ENCODE measurements around the gene NTF3. TPM values are rescaled to one million over a fixed set of nuclear protein-coding genes. Genes with fewer than 3 reads are reported as not detected.

Gene NTF3
- total RNA-seq, 6 experiments from 2014 or later, result 1.1 to 4.0 (median 2.6) TPM

DNA sequence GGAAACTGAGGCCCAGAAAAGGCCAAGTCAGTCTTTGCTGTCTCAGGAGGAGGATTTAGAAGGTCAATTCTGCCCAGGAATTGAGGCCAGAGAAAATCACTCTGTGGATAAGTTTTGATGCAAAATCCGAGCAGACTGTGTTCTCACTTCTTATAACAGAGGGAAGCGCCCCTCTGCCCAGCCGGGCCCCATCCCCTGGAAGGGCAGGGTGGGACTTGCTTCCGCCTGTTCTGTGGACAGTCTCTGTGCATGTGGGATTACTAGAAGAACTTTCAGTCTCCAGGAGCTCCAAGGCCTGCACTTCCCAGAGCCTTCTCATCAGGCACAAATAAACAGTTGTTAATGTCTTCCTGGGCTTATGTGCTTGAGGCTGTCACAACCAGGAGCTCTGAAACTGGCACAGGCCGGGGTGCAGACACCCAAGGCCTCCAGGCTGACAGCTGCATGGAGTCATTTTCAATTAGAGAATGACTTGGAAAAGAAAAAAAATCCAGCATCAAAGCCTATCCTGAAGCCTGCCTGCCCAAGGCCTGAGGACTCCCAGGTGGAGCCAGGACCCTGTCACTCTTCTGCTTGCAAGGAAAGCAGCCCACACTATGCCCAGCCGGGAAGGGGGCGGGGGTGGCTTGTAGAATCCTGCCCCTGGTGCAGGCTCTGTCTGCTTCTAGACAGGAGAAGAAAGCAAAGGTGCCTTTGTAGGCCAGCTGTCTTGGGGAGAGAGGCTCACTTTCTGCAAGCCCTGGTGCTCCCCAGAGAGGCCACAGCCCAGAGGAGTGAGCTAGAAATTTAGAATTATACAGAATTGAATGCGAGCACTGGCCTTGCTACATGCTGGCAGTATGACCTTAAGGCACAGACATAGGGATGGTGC lies 84.7 kb downstream of the NTF3 start:
- 75% methylated on average over 3 of the region's 8 CpGs for WGBS (ENCODE audit: insufficient coverage, low coverage, low lambda C conversion rate, missing lambda C conversion rate)
- no peaks in the 10 kb centered on the region for H3K4me1 ChIP-seq
- no peaks in the 10 kb centered on the region for H3K36me3 ChIP-seq
- TF ChIP-seq POLR2A (IDR thresholded peaks at IDR 0.05), result no peak
- H3K9me3 ChIP-seq, result no peaks in the 10 kb centered on the region
- H3K4me3 ChIP-seq, result no peak overlapping the region
- DNase-seq (no peak), ATAC-seq (no peak)
- intact Hi-C loops (cut with DNase I), result loop anchor here in 1 of 2 donors (10.0 kb wide), 1 partner anchor 72 kb away; no protein-coding TSS in a partner anchor
- H3K27me3 ChIP-seq, result no peaks in the 10 kb centered on the region
- H3K27ac ChIP-seq, result no peak overlapping the region

- intact Hi-C loops (cut with DNase I), result loop anchor here in 1 of 2 donors (10.0 kb wide), 1 partner anchor 74 kb away; no protein-coding TSS in a partner anchor
- Histone ChIP-seq H3K4me1 (no peaks in the 10 kb centered on the region), H3K27ac (no peak overlapping the region), H3K27me3 (no peaks in the 10 kb centered on the region), H3K4me3 (no peak overlapping the region), H3K36me3 (no peaks in the 10 kb centered on the region), H3K9me3 (no peaks in the 10 kb centered on the region)
- 69% methylated on average over 3 of the region's 8 CpGs for whole genome bisulfite sequencing (ENCODE audit: insufficient coverage, low coverage, low lambda C conversion rate, missing lambda C conversion rate)
- no peak for TF ChIP-seq CTCF (IDR thresholded peaks at IDR 0.05)
- no peak for TF ChIP-seq POLR2A (IDR thresholded peaks at IDR 0.05)
- DNase-seq (no peak), ATAC-seq (no peak)
These were observed 86.9 kb downstream of the NTF3 start for GRCh38 chr12:5518584-5519365.

DNA sequence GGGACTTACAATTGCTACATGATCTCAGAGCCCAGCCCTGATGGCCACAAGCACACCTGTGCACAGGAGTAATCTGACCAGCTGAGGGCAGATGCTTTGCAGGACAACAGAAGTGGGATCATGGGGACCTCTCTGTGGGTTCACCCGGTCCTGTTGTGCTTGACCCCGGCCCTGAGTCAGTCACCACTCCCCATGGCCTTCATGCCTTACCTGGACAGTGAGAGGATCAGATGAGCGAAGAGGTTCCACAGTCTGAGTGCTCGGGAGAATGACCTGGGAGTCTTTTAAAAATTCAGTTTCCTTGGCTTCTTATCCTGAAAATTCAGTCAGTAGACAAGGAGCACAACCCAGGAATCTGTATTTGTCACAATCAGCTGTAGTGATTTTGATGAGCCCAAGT lies 88.1 kb downstream of the NTF3 start:
- no peaks in the 10 kb centered on the region for H3K9me3 ChIP-seq
- intact Hi-C loops (cut with DNase I), result no loop called here
- WGBS (ENCODE audit: insufficient coverage, low coverage, low lambda C conversion rate, missing lambda C conversion rate), result 60% methylated on average over 1 of the region's 4 CpGs
- no peak overlapping the region for H3K4me3 ChIP-seq
- no peaks in the 10 kb centered on the region for H3K27me3 ChIP-seq
- no peaks in the 10 kb centered on the region for H3K36me3 ChIP-seq
- TF ChIP-seq POLR2A (IDR thresholded peaks at IDR 0.05) (no peak), CTCF (IDR thresholded peaks at IDR 0.05) (no peak)
- ATAC-seq, result no peak
- no peaks in the 10 kb centered on the region for H3K4me1 ChIP-seq
- DNase-seq, result no peak
- no peak overlapping the region for H3K27ac ChIP-seq

DNA sequence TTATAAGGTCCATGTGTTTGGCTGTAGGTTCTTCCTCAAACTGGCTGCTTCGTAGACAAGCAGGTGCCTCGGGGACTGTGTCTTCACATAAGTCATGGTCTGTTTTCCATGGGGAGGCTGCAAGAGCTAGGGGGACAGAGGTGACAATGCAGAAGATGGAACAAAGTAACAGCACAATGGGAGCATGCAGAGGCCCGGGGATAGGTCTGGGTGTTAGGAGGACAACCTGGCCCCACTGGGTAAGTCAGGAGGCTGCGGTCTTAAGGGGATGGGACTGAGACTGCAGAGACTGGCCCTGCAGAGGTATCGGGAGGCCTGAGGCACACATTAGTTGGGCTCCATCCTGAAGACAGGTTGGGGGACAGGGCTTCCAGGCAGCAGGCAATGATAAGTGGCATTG lies 88.9 kb downstream of the NTF3 start:
- no peak overlapping the region for H3K27ac ChIP-seq
- 100% methylated on average over 1 of the region's 5 CpGs for WGBS (ENCODE audit: insufficient coverage, low coverage, low lambda C conversion rate, missing lambda C conversion rate)
- ATAC-seq (no peak), DNase-seq (no peak)
- no peaks in the 10 kb centered on the region for H3K9me3 ChIP-seq
- H3K27me3 ChIP-seq, result no peaks in the 10 kb centered on the region
- intact Hi-C loops (cut with DNase I), result no loop called here
- TF ChIP-seq CTCF (IDR thresholded peaks at IDR 0.05), result no peak
- no peak for TF ChIP-seq POLR2A (IDR thresholded peaks at IDR 0.05)
- H3K4me3 ChIP-seq, result no peak overlapping the region
- H3K36me3 ChIP-seq, result no peaks in the 10 kb centered on the region
- no peaks in the 10 kb centered on the region for H3K4me1 ChIP-seq

Data from right lobe of liver (tissue), 6 donors.